ENCODE results near the gene KRT5.

Gene KRT5

GRCh38 chr12:52561880-52562449 lies 41.8 kb upstream of the KRT5 start:
- Histone ChIP-seq H3K4me3 (replicated peaks; ENCODE audit: insufficient read depth, low read length) (no peak overlapping the region), H3K27ac (replicated peaks) (no peak overlapping the region), H3K27me3 (ENCODE audit: insufficient read depth, poor library complexity, severe bottlenecking) (no peaks in the 10 kb centered on the region)
- no peak for DNase-seq (ENCODE audit: low read depth in 1 of 2, low spot score in 1 of 2)
- TF ChIP-seq POLR2AphosphoS5 (IDR thresholded peaks at IDR 0.05; ENCODE audit: low read depth) (no peak), REST (IDR thresholded peaks at IDR 0.05; ENCODE audit: insufficient replicate concordance, low read depth) (no peak), SPI1 (IDR thresholded peaks at IDR 0.05; ENCODE audit: borderline replicate concordance, low read depth) (no peak)

- no peaks in the 10 kb centered on the region for H3K27me3 ChIP-seq (ENCODE audit: insufficient read depth, poor library complexity, severe bottlenecking)
- DNase-seq (ENCODE audit: low read depth in 1 of 2, low spot score in 1 of 2): no peak
- H3K4me3 ChIP-seq (replicated peaks; ENCODE audit: insufficient read depth, low read length): no peak overlapping the region
- H3K27ac ChIP-seq (replicated peaks): no peak overlapping the region
- TF ChIP-seq CTCF (IDR thresholded peaks at IDR 0.05; ENCODE audit: insufficient read depth, low read length) (no peak), SPI1 (IDR thresholded peaks at IDR 0.05; ENCODE audit: borderline replicate concordance, low read depth) (no peak), GABPA (IDR thresholded peaks at IDR 0.05; ENCODE audit: low read depth) (no peak), REST (IDR thresholded peaks at IDR 0.05; ENCODE audit: insufficient replicate concordance, low read depth) (no peak), POLR2AphosphoS5 (IDR thresholded peaks at IDR 0.05; ENCODE audit: low read depth) (no peak)
Measured at GRCh38 chr12:52559979-52560378, 39.8 kb upstream of the KRT5 start.

- no peak overlapping the region for H3K4me3 ChIP-seq (replicated peaks; ENCODE audit: insufficient read depth, low read length)
- TF ChIP-seq REST (IDR thresholded peaks at IDR 0.05; ENCODE audit: insufficient replicate concordance, low read depth) (no peak), POLR2AphosphoS5 (IDR thresholded peaks at IDR 0.05; ENCODE audit: low read depth) (no peak), SPI1 (IDR thresholded peaks at IDR 0.05; ENCODE audit: borderline replicate concordance, low read depth) (no peak), GABPA (IDR thresholded peaks at IDR 0.05; ENCODE audit: low read depth) (no peak), CTCF (IDR thresholded peaks at IDR 0.05; ENCODE audit: insufficient read depth, low read length) (no peak)
- no peaks in the 10 kb centered on the region for H3K27me3 ChIP-seq (ENCODE audit: insufficient read depth, poor library complexity, severe bottlenecking)
- no peak overlapping the region for H3K27ac ChIP-seq (replicated peaks)
- no peak for DNase-seq (ENCODE audit: low read depth in 1 of 2, low spot score in 1 of 2)
Measured at GRCh38 chr12:52558781-52559445, 38.7 kb upstream of the KRT5 start.

Data from HL-60 (cell line).